Prostate gland (tissue), 2 donors: ENCODE measurements around the gene SAMD4A. TPM values are rescaled to one million over a fixed set of nuclear protein-coding genes. Genes with fewer than 3 reads are reported as not detected.

Experiments used
- DNase-seq: peaks from one replicate; pipeline ENCODE4 v3.0.0-alpha.2; 2019; ENCODE audit warnings: low spot score
- H3K27ac ChIP-seq, 2 donors: fragments of 200-600 bp; sonication (generic); 2 replicates each; pipeline ENCODE4 v1.5.1; 2017 to 2019
- H3K27me3 ChIP-seq: fragments of 200-600 bp; sonication (generic); replicated peaks from 2 replicates; pipeline ENCODE4 v1.5.1; 2019; ENCODE audit not compliant: insufficient read depth
- H3K36me3 ChIP-seq, 2 donors: fragments of 200-600 bp; sonication (generic); 1 replicate in 1 of 2; 2 replicates in 1 of 2; pipeline versions ENCODE4 v1.5.1 to v1.8.1; 2017 to 2019
- H3K4me1 ChIP-seq: fragments of 200-600 bp; sonication (generic); replicated peaks from 2 replicates; pipeline ENCODE4 v1.5.1; 2019
- H3K4me3 ChIP-seq, 2 donors: fragments of 200-600 bp; sonication (generic); 2 replicates each; pipeline ENCODE4 v1.5.1; 2017 to 2019
- H3K9me3 ChIP-seq: fragments of 200-600 bp; sonication (generic); 2 replicates; pipeline ENCODE4 v1.5.1; 2017
- POLR2A ChIP-seq: fragments of 450-650 bp; IDR thresholded peaks from one replicate; pipeline ENCODE4 v1.6.1; 2016; ENCODE audit warnings: antibody characterized with exemption, mild to moderate bottlenecking
- POLR2AphosphoS5 ChIP-seq: sonication (generic); formaldehyde crosslinking; IDR thresholded peaks from one replicate; pipeline ENCODE4 v1.6.1; 2017; ENCODE audit warnings: antibody characterized with exemption
- WGBS: methylation state at CpG from one replicate; pipeline ENCODE4 v1.1.5; 2018; 5-methylcytosine and 5-hydroxymethylcytosine counted together
- intact Hi-C: fragments of 100-400 bp; cut with DNase I; formaldehyde crosslinking; loops from one replicate; pipeline ENCODE4 v1.14.2; 2022
- total RNA-seq, 2 donors: library from RNA; depleted of rRNA; stranded (reverse); fragments of >200 nt; gene quantifications; one replicate each; pipeline ENCODE4 v1.1.0, GENCODE V29; 2016
- TF ChIP-seq, protein P1 (sequence below), 4 experiments: fragments of 200-600 bp in 2 of 4; fragments of 450-650 bp in 2 of 4; sonication (generic) in 2 of 4; IDR thresholded peaks; 1 replicate in 3 of 4; 2 replicates in 1 of 4; pipeline ENCODE4 v1.5.1; 2016 to 2019; ENCODE audit warnings: antibody characterized with exemption in 4 of 4, mild to moderate bottlenecking in 2 of 4, moderate library complexity in 2 of 4

SAMD4A gene
- total RNA-seq, 2 donors from 2014 or later = 18.1 to 38.5 TPM

DNA sequence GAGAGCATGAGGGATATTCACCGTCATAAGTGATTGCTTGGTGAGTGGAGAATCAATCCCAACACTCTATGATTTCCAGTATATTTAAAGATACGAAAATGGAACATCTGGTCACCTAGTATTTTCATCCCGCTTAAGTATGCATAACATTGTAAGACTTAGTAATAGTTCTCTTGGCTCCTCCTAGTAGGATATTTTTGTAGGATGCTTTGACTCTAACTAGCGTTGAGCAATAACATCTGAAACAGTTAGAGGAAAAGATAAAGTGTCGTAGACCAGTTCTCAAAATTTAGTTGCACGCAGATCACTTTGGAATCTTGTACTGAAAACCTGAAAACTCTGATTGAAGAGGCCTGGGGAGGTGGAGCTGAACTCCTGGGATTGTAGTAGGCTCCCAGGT, 7.6 kb downstream of the SAMD4A start:
- 91% methylated on average over 6 of the region's 6 CpGs for WGBS
- no peak for DNase-seq
- intact Hi-C loops = loop anchor here (5.0 kb wide), 2 partner anchors 33 to 73 kb away; no protein-coding TSS in a partner anchor
- Histone ChIP-seq H3K27me3 (no peaks in the 10 kb centered on the region), H3K4me1 (no peaks in the 10 kb centered on the region), H3K4me3 (no peak overlapping the region), H3K9me3 (no peaks in the 10 kb centered on the region), H3K27ac (no peak overlapping the region), H3K36me3 (no peaks in the 10 kb centered on the region)
- TF ChIP-seq, protein P1, sequence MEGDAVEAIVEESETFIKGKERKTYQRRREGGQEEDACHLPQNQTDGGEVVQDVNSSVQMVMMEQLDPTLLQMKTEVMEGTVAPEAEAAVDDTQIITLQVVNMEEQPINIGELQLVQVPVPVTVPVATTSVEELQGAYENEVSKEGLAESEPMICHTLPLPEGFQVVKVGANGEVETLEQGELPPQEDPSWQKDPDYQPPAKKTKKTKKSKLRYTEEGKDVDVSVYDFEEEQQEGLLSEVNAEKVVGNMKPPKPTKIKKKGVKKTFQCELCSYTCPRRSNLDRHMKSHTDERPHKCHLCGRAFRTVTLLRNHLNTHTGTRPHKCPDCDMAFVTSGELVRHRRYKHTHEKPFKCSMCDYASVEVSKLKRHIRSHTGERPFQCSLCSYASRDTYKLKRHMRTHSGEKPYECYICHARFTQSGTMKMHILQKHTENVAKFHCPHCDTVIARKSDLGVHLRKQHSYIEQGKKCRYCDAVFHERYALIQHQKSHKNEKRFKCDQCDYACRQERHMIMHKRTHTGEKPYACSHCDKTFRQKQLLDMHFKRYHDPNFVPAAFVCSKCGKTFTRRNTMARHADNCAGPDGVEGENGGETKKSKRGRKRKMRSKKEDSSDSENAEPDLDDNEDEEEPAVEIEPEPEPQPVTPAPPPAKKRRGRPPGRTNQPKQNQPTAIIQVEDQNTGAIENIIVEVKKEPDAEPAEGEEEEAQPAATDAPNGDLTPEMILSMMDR (IDR thresholded peaks at IDR 0.05) = no peak
- TF ChIP-seq POLR2A (no peak), POLR2AphosphoS5 (no peak)

DNA sequence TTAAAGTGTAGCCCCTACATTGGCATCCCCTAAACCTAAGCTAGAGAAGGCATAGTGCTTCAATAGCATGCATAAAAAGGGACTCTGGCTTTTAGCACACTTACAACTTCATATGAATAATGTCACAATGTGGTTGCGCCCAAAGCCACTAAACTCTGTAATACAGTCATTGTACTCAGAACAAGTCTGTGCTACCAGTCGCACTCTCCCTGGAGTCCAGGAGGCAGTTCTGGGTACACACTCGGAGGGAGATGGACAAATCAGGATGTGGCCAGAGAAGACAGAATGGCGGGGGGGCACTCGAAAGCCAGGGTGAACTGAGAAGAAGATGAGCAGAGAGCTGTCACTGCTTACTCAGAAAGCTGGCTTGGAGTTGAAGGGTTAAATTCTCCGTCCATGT, 10.6 kb downstream of the SAMD4A start:
- intact Hi-C loops = no loop called here
- H3K27me3 ChIP-seq = no peaks in the 10 kb centered on the region
- no peaks in the 10 kb centered on the region for H3K36me3 ChIP-seq
- no peak overlapping the region for H3K27ac ChIP-seq
- WGBS = 90% methylated on average over 6 of the region's 6 CpGs
- H3K4me1 ChIP-seq = no peaks in the 10 kb centered on the region
- TF ChIP-seq POLR2A (no peak), POLR2AphosphoS5 (no peak)
- TF ChIP-seq, protein P1 (IDR thresholded peaks at IDR 0.05) = no peak
- H3K9me3 ChIP-seq = no peaks in the 10 kb centered on the region
- DNase-seq = no peak
- H3K4me3 ChIP-seq = no peak overlapping the region

DNA sequence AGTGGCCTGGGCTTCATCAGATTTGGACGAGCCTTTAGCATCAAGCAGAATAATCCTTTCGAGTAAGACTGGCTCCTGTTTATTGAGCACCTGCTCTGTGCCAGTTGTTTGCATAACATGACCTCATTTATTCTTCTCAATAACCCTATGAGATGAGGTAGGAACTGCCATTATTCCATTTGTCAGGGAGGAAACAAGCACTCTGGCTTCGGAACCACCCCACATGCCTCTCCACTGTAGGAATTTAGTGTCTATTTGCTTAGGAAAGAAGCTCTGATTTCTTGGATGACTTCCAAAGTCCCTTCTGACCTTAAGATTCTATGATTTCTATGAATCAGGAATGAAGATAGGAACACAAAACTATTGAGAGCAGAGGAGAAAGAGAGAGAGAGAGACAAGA, 11.0 kb downstream of the SAMD4A start:
- intact Hi-C loops = no loop called here
- DNase-seq = no peak
- no peak overlapping the region for H3K27ac ChIP-seq

DNA sequence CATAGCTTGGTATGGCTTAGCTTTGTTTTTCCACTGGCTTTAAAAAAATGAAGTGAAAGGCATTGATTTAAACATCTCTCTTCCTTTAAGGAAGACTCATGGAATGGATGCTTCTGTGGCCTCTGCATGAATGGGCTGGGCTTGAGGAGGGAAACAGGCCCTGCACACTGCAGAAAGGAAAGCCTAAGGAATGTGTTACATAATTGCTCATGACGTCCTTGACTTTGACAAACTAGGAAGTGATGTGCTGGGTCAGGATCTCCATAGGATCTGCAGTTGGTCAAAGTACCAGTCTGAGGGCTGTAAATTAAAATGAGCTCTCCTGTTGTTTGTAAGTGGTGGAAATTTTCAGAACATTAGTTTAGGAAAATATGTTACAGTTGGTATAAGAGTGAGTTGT, 12.7 kb downstream of the SAMD4A start:
- 27% methylated on average over 1 of the region's 1 CpG for WGBS
- intact Hi-C loops = no loop called here
- TF ChIP-seq, protein P1 (IDR thresholded peaks at IDR 0.05) = no peak
- no peak for TF ChIP-seq POLR2AphosphoS5
- TF ChIP-seq POLR2A = no peak
- Histone ChIP-seq H3K27ac (no peak overlapping the region), H3K9me3 (no peaks in the 10 kb centered on the region), H3K36me3 (no peaks in the 10 kb centered on the region), H3K27me3 (no peaks in the 10 kb centered on the region), H3K4me3 (no peak overlapping the region), H3K4me1 (no peaks in the 10 kb centered on the region)
- DNase-seq = no peak

More for the DNA sequence above, 11.0 kb downstream of the SAMD4A start:
- Histone ChIP-seq H3K4me3 (no peak overlapping the region), H3K27me3 (no peaks in the 10 kb centered on the region), H3K9me3 (no peaks in the 10 kb centered on the region), H3K36me3 (no peaks in the 10 kb centered on the region), H3K4me1 (no peaks in the 10 kb centered on the region)
- TF ChIP-seq POLR2A = no peak
- no peak for TF ChIP-seq POLR2AphosphoS5
- TF ChIP-seq, protein P1 (IDR thresholded peaks at IDR 0.05) = no peak
- WGBS = 45% methylated on average over 3 of the region's 3 CpGs

DNA sequence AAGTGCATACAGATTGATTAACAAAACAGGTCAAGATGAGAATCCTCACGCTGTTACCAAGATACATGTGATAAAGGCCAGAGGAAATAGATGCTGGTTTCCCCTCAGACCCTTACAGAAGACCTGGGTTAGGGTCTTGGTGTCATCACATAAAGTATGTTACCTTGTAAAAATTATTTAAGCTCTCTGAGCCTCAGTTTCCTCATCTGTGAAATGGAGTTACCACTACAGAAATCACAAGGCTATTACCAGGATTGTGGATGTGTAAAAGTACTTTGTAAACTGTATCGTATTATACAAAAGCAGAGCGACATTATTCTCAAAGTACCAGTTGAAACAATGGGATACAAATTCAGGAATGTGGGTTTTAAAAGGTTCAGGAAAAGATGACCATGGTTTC, 14.0 kb downstream of the SAMD4A start:
- H3K4me1 ChIP-seq = no peaks in the 10 kb centered on the region
- intact Hi-C loops = no loop called here
- WGBS = 95% methylated on average over 3 of the region's 3 CpGs

More for the DNA sequence above, 14.0 kb downstream of the SAMD4A start:
- no peaks in the 10 kb centered on the region for H3K9me3 ChIP-seq
- no peak for DNase-seq
- no peaks in the 10 kb centered on the region for H3K27me3 ChIP-seq
- H3K27ac ChIP-seq = no peak overlapping the region
- TF ChIP-seq, protein P1 (IDR thresholded peaks at IDR 0.05) = no peak
- TF ChIP-seq POLR2AphosphoS5 (no peak), POLR2A (no peak)
- no peak overlapping the region for H3K4me3 ChIP-seq
- H3K36me3 ChIP-seq = no peaks in the 10 kb centered on the region
